HG03460 (cell line): Measurements from ENCODE around the gene DHRSX.
"Not testable (repeated sequence)": the region's sequence is repeated elsewhere in the genome, so short reads cannot be mapped to it uniquely, and the experiment has no call there.

ENCODE experiments used
- ATAC-seq: cut with Tn5 transposase; IDR thresholded peaks from one replicate; pipeline ENCODE4 v1.9.1; 2021; ENCODE audit not compliant: unreplicated experiment

DHRSX gene

DNA sequence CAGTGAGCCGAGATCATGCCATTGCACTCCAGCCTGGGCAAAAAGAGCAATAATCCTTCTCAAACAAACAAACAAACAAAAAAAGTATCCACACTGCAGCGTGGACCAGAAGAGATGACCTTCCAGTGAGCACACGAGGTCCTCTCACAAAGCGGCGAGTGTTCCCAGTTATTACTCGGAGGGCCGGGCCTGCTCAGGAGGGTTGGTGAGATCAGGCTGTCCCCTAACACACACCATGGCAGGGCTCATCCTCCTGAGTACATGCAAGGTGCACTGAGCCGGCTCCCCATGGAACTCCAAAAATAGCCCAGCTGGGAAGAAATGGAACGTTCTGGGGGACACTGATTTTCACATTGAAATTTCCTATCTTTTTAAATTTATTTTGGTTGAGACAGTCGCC lies 40.7 kb downstream of the DHRSX start:
- ATAC-seq, result not testable (repeated sequence)

DNA sequence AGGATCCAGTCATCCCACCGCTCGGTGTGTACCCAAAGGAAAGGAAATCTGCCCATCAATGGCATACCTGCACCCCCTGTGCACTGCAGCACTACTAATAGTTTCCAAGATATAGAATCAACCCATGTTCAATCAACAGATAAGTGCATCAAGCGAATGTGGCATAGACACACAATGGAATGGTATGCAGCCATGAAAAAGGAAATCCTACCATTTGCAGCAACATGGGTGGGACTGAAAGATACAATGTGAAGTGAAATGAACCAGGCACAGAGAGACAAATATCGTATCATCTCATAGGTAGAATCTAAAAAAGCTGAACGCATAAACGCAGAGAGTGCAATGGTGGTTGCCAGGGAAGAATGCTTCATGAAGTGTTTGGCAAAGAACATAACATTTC lies 42.5 kb downstream of the DHRSX start:
- no peak for ATAC-seq

DNA sequence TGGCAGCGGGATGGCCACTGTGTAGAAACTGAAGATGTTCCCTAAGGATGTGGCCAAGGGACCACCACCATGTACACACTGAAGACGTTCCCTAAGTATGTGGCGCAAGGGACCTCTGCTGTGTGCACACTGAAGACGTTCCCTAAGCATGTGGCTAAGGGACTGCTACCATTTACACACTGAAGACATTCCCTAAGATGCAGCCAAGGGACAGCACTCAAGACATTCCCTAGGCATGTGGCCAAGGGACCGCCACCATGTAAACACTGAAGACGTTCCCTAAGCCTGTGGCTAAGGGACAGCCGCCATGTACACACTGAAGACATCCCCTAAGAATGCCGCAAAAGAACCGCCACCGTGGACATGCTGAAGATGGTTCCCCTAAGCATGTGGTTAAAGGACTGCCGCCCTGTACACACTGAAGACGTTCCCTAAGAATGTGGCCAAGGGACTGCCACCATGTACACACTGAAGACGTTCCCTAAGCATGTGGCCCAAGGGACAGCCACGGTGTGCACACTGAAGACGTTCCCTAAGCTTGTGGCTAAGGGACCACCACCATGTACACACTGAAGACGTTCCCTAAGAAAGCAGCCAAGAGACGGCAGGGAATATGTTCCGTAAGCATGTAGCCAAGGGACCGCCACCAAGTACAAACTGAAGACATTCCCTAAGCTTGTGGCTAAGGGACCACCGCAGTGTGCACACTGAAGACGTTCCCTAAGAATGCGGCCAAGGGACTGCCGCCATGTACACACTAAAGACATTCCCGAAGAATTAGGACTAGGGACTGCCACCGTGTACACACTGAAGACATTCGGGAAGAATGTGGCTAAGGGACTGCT lies 43.3 kb downstream of the DHRSX start:
- no peak for ATAC-seq

DNA sequence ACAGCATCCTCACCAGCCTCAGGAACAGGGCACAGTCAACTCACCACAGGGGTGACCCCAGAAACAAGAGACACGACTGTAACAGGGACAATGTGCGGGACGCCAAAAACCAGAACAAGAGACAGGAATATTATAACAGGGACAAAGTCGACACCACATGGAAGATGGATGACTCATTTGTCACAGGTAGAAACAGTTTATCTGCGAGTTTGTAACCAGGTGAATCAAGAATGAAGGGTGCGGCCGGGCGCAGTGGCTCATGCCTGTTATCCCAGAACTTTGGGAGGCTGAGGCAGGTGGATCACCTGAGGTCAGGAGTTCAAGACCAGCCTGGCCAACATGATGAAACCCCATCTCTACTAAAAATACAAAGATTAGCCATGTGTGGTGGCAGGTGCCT lies 44.7 kb downstream of the DHRSX start:
- ATAC-seq, result not testable (repeated sequence)

DNA sequence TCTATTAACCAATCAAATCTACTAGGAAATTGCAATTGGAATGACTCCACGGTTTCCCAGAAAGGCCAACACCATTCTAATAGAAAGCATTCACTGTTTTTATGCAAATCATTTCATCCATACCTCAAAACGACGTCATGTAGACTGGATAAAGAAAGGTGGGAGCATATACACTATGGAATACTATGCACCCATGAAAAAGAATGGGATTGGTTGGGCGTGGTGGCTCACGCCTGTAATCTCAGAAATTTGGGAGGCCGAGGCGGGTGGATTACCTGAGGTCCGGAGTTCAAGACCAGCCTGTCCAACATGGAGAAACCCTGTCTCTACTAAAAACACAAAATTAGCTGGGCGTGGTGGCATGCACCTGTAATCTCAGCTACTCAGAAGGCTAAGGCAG lies 46.2 kb downstream of the DHRSX start:
- ATAC-seq, result not testable (repeated sequence)

DNA sequence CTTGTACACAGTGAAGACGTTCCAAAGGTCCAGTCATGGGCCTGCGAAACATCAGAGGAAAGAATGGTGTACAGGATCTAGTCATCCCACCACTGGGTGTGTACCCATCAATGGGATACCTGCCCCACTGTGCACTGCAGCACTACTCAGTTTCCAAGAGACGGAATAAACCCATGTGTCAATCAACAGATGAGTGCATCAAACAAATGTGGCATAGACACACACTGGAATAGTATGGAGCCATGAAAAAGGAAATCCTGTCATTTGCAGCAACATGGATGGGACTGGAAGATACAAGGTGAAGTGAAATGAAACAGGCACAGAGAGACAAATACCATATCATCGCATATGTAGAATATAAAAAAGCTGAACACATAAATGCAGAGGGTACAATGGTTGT lies 48.0 kb downstream of the DHRSX start:
- ATAC-seq, result no peak

DNA sequence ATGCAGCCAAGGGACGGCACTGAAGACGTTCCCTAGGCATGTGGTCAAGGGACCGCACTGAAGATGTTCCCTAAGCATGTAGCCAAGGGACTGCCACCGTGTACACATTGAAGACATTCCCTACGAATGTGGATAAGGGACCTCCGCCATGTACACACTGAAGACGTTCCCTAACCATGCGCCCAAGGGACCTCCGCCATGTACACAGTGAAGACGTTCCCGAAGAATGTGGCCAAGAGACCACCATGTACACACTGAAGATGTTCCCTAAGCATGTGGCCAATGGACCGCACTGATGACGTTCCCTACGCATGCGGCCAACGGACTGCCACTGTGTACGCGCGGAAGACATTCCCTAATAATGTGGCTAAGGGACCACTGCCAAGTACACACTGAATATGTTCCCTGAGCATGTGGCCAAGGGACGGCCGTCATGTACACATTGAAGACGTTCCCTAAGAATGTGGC lies 48.4 kb downstream of the DHRSX start:
- no peak for ATAC-seq

DNA sequence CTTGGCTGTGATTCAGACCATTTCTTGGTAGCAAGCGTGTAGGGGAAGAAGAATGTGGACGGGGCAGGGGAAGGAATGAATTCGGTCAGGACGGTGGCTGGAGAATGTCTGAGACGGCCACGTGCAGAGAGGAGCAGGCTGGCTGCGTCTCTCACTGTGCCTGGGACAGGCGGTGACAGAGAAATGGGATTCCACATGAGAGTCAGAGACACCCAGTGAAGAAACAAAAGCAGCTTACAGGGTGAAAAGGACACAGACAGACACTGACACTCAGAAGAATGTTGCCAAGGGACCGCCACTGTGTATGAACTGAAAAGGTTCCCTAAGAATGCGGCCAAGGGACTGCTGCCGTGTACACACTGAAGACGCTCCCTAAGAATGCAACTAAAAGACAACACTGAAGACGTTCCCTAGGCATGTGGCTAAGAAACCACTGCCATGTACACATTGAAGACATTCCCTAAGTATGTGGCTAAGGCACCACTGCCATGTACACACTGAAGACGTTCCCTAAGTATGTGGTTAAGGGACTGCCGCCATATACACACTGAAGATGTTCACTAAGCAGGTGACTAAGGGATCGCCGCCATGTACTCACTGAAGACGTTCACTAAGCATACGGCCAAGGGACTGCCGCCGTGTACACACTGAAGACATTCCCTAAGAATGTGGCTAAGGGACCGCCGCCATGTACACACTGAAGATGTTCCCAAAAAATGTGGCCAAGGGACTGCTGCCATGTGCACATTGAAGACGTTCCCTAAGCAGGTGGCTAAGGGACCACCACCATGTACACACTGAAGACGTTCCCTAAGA lies 49.1 kb downstream of the DHRSX start:
- no peak for ATAC-seq

DNA sequence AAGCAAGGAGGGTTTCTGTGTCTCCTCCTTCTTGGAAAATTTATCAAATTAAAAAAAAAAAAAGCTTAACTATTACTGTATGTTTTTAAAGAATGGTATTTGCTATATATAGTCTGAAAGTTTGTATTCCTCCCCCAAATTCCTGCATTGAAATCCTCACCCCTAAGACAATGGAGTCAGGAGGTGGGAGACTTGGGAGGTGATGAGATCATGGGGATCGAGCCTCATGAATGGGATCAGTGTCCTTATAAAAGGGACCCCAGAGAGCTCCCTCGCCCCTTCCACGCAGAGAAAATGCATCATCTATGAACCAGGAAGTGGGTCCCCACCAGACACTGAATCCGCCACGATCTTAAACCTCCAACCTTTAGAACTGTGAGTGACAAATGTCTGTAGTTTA lies 50.1 kb downstream of the DHRSX start:
- ATAC-seq, result no peak

DNA sequence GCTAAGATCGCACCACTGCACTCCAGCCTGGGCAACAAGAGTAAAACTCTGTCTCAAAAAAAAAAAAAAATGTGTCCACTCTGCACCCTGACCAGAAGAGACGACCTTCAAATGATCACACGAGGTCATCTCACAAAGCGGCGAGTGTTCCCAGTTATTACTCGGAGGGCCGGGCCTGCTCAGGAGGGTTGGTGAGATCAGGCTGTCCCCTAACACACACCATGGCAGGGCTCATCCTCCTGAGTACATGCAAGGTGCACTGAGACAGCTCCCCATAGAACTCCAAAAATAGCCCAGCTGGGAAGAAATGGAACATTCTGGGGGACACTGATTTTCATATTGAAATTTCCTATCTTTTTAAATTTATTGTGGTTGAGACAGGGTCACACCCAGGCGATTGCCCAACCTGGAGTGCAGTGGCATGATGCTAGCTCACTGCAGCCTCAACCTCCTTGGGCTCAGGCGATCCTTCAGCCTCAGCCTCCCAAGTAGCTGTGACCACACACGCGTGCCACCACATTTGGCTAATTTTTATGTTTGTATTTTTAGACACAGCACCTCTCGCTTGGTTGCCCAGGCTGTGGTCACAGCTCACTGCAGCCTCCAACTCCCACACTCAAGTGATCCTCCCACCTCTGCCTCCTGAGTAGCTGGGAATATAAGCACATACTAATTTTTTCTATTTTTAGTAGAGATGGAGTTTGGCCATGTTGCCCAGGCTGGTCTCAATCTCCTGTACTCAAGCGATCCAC lies 51.5 kb downstream of the DHRSX start:
- no peak for ATAC-seq

DNA sequence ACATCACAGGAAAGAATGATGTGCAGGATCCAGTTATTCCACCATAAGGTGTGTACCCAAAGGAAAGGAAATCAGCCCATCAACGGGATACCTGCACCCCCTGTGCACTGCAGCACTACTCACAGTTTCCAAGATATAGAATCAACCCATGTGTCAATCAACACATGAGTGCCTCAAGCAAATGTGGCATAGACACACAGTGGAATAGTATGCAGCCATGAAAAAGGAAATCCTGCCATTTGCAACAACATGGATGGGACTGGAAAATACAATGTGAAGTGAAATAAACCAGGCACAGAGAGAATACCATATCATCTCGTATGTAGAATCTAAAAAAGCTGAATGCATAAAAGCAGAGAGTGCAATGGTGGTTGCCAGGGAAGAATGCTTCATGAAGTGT lies 53.3 kb downstream of the DHRSX start:
- ATAC-seq, result no peak

DNA sequence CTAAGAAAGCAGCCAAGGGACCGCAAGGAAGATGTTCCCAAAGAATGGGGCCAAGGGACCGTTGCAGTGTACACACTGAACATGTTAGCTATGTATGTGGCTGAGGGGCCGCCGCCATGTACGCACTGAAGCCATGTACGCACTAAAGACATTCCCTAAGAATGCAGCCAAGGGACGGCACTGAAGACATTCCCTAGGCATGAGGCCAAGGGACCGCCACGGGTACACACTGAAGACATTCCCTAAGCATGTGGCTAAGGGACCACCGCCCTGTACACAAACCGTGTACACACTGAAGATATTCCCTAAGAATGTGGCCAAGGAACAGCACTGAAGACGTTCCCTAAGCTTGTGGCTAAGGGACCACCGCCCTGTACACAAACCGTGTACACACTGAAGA lies 54.0 kb downstream of the DHRSX start:
- ATAC-seq, result no peak

DNA sequence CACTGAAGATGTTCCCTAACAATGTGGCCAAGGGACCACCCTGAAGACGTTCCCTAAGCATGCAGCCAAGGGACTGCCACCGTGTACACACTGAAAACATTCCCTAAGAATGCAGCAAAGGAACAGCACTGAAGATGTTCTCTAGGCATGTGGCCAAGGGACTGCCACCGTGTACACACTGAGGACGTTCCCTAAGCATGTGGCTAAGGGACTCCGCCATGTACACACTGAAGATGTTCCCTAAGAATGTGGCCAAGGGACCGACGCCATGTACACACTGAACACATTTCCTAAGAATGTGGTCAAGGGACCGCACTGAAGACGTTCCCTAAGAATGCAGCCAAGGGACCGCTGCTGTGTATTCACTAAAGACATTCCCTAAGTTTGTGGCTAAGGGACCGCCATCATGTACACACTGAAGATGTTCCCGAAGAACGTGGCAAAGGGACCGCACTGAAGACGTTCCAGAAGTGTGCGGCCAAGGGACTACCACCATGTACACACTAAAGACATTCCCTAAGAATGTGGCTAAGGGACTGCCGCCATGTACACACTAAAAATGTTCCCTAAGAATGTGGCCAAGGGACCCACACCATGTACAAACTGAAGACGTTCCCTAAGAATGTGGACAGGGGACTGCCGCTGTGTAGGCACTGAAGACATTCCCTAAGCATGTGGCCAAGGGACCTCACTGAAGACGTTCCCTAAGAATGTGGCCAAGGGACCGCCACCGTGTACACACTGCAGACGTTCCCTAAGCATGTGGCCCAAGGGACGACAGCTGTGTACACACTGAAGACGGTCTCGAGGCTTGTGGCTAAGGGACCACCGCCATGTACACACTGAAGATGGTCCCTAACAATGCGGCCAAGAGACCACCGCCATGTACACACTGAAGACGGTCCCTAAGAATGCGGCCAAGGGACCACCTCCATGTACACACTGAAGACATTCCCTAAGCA lies 54.8 kb downstream of the DHRSX start:
- ATAC-seq, result no peak

DNA sequence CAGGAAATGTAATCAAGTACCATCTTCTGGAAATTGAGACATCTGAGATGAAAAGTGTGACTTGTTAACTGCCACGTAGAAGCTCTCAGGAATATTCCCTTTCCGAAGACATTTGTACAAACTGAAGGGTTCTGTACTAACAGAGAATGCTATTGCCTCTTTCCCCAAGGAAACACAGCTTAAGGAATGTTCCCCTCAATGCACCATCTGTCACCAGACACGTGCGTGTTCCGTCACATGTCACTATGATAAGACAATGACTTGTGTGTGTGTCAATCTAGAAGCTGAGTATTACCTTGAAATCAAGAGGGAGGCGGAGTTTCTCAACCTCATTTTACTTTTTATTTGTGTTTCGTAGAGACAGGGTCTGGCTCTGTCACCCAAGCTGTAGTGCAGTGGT lies 58.1 kb downstream of the DHRSX start:
- ATAC-seq, result no peak

DNA sequence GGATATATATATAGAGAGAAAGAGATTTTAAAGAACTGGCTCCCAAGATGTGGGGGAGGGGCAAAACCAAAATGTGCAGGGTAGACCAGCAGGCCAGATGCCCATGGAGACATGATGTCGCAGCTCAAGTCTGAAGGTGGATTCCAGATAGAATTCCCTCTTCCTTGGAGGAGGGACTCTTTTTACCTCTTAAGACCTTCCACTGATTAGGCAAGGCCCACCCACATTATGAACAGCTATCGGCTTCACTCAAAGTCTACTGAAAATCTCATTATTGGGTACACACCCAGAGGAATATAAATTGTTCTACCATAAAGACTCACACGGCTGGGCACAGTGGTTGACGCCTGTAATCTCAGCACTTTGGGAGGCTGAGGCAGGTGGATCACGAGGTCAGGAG lies 59.3 kb downstream of the DHRSX start:
- ATAC-seq, result no peak

DNA sequence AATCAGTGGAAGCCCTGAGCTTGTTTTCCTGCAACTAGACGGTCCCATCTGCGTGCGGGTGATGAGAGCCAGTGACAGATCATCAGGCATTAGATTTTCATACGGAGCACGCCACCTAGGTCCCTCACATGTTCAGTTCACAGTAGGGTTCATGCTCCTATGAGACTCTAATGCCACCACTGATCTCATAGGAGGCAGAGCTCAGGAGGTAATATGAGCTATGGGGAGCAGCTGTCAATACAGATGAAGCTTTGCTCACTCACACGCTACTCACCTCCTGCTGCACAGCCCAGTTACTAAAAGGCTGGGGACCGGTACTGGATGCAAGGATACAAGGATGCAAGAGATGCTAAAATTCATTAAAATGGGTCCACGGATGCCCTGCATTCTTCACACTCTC lies 61.2 kb downstream of the DHRSX start:
- ATAC-seq, result no peak

DNA sequence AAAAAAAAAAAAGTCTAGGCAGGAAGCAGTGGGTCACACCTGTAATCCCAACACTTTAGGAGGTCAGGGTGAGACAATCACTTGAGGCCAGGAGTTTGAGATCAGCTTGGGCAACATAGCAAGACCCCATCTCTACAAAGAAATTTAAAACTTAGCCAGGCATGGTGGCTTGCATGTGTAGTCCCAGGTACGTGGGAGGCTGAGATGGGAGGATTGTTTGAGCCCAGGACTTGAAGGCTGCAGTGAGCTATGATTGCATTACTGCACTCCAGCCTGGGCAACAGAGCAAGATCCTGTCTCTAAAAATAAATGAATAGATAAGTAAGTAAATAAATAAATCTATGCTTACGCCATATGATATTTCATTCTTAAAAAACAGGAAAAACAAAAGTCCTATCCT lies 65.3 kb downstream of the DHRSX start:
- no peak for ATAC-seq

DNA sequence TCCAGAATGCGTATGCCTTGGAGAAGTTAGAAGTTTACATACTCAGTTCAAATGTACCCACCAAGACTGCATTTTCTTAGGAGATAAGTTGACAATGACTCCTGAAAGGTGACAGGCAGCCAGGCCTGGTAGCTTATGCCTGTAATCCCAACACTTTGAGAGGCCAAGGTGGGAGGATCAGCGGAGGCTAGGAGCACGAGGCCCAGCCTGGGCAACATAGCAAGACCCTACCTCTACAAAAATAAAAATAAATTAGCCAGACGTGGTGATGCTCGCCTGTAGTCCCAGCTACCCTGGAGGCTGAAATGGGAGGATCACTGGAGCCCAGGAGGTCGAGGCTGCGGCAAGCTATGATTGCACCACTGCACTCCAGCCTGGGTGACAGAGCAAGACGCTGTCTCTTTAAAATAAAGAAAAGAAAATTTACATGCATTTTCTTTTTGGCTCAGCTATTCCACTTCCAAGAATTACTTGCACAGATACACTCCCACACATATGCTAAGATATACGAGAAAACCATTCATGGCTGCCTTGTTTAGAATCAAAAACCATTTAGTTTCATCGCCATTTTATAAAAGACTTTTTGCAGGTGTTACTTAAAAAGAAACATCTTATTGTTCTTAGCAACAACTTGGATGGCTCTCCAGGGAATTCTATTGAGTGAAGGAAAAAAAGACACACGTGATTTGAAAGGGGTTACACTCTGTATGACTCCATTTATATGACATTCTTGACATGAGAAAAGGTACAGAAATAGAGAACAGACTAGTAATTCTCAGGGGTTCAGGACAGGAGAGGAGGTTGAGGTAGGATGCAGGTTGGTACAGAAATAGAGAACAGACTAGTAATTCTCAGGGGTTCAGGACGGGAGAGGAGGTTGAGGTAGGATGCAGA lies 66.3 kb downstream of the DHRSX start:
- no peak for ATAC-seq

DNA sequence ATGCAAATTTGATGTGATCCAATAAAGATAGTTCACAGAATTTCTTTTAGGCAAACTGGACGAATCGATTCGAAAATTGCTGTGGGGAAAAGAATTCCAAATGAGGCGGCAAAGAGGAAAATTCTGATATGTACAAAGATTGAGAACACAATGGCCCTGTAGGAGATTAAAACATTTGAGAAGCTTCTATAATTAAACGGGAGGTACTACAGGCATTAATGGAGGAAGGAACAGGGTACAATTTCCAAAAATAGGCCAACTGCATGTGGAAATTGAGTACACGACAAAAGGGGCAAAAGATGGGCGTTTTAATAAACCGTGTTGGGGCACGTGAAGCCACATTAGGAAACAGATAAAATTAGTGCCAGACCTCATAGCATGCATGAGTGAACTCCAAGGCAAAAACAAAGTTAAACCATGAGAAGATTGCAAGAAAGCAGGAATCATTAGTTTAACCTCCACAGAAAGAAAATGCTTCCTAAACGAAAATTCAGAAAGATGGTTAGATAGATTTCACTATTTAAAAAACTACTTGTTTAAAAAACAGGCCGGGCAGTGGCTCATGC lies 68.4 kb downstream of the DHRSX start:
- ATAC-seq, result no peak
